SK-N-SH treated with all-trans-retinoic acid at 6 μM for 48 hours (cell line): ENCODE data around the gene TMEM135.
A peak's percentile ranks its signal among the peaks of the same experiment; 100 is the strongest.

Experiments used
- ATAC-seq: fragments of 200-7000 bp; cut with Tn5 transposase; 3 replicates; pipeline ENCODE4 v1.9.1; 2020; ENCODE audit warnings: mild to moderate bottlenecking, moderate library complexity
- ARNTL ChIP-seq: fragments of 450-650 bp; formaldehyde crosslinking; IDR thresholded peaks from 2 replicates; pipeline ENCODE4 v1.5.0; 2020; ENCODE audit warnings: low read depth, mild to moderate bottlenecking, moderate library complexity, borderline replicate concordance
- BACH2 ChIP-seq: fragments of 250-450 bp; sonication (Bioruptor Pico); IDR thresholded peaks from 2 replicates; pipeline ENCODE4 v1.9.0; 2021; ENCODE audit warnings: mild to moderate bottlenecking, borderline replicate concordance
- CREB5 ChIP-seq: fragments of 250-450 bp; sonication (Bioruptor Pico); IDR thresholded peaks from 2 replicates; pipeline ENCODE4 v1.5.1; 2020; ENCODE audit warnings: low read depth, mild to moderate bottlenecking, moderate library complexity
- CSDC2 ChIP-seq: fragments of 250-450 bp; sonication (Bioruptor Pico); IDR thresholded peaks from 2 replicates; pipeline ENCODE4 v1.5.0; 2020; ENCODE audit warnings: mild to moderate bottlenecking, moderate library complexity
- CSRNP3 ChIP-seq: fragments of 250-450 bp; sonication (Bioruptor Pico); IDR thresholded peaks from 2 replicates; pipeline ENCODE4 v1.5.1; 2021; ENCODE audit warnings: mild to moderate bottlenecking, moderate library complexity
- ESRRG ChIP-seq: fragments of 250-450 bp; sonication (Bioruptor Pico); IDR thresholded peaks from 2 replicates; pipeline ENCODE4 v1.6.1; 2021; ENCODE audit warnings: mild to moderate bottlenecking
- GLIS3 ChIP-seq: fragments of 250-450 bp; sonication (Bioruptor Pico); IDR thresholded peaks from 2 replicates; pipeline ENCODE4 v1.5.0; 2020; ENCODE audit warnings: mild to moderate bottlenecking, moderate library complexity
- OSR1 ChIP-seq: fragments of 250-450 bp; sonication (Bioruptor Pico); IDR thresholded peaks from 2 replicates; pipeline ENCODE4 v1.8.0; 2022; ENCODE audit warnings: moderate library complexity, mild to moderate bottlenecking, inconsistent platforms
- PATZ1 ChIP-seq: fragments of 250-450 bp; sonication (Bioruptor Pico); IDR thresholded peaks from 2 replicates; pipeline ENCODE4 v1.8.0; 2020; ENCODE audit warnings: mild to moderate bottlenecking, moderate library complexity, borderline replicate concordance
- POU6F1 ChIP-seq: fragments of 250-450 bp; sonication (Bioruptor Pico); IDR thresholded peaks from 2 replicates; pipeline ENCODE4 v1.8.0; 2021; ENCODE audit warnings: low read depth, mild to moderate bottlenecking, moderate library complexity, borderline replicate concordance
- PPARA ChIP-seq: fragments of 250-450 bp; sonication (Bioruptor Pico); IDR thresholded peaks from 2 replicates; pipeline ENCODE4 v1.5.0; 2020; ENCODE audit warnings: mild to moderate bottlenecking, borderline replicate concordance
- TCF4 ChIP-seq: fragments of 250-450 bp; sonication (Bioruptor Pico); IDR thresholded peaks from 2 replicates; pipeline ENCODE4 v1.8.0; 2021; ENCODE audit warnings: mild to moderate bottlenecking, moderate library complexity, borderline replicate concordance
- TOX ChIP-seq: fragments of 250-450 bp; sonication (Bioruptor Pico); IDR thresholded peaks from 2 replicates; pipeline ENCODE4 v1.8.0; 2021; ENCODE audit warnings: mild to moderate bottlenecking, moderate library complexity, borderline replicate concordance
- TSHZ2 ChIP-seq: fragments of 250-450 bp; sonication (Bioruptor Pico); IDR thresholded peaks from 2 replicates; pipeline ENCODE4 v1.5.0; 2020; ENCODE audit warnings: mild to moderate bottlenecking, moderate library complexity
- ZC3H10 ChIP-seq: fragments of 250-450 bp; sonication (Bioruptor Pico); IDR thresholded peaks from 2 replicates; pipeline ENCODE4 v1.5.1; 2021; ENCODE audit warnings: mild to moderate bottlenecking, moderate library complexity
- ZFP3 ChIP-seq: fragments of 250-450 bp; sonication (Bioruptor Pico); IDR thresholded peaks from 2 replicates; pipeline ENCODE4 v1.5.0; 2020; ENCODE audit warnings: mild to moderate bottlenecking, moderate library complexity
- ZNF70 ChIP-seq: fragments of 450-650 bp; formaldehyde crosslinking; IDR thresholded peaks from 2 replicates; pipeline ENCODE4 v1.5.0; 2020; ENCODE audit warnings: mild to moderate bottlenecking, moderate library complexity
- ZNF8 ChIP-seq: fragments of 450-650 bp; formaldehyde crosslinking; IDR thresholded peaks from 2 replicates; pipeline ENCODE4 v1.5.0; 2020; ENCODE audit warnings: mild to moderate bottlenecking, moderate library complexity

Gene TMEM135

GRCh38 chr11:87036756-87037449 is 831 bp upstream of the TMEM135 start (continued):
- TF ChIP-seq CSRNP3 (CRISPR knock-in tag) = no peak
- TF ChIP-seq PATZ1 = no peak

GRCh38 chr11:87038235-87038977 is 672 bp downstream of the TMEM135 start:
- peak; percentile 38 for ATAC-seq
- TF ChIP-seq ARNTL (CRISPR knock-in tag) = no peak
- no peak for TF ChIP-seq POU6F1
- TF ChIP-seq ESRRG = no peak
- TF ChIP-seq ZNF70 (CRISPR knock-in tag) = no peak
- no peak for TF ChIP-seq TOX (CRISPR knock-in tag)

- TF ChIP-seq ZC3H10 (CRISPR knock-in tag) (no peak), GLIS3 (no peak), PPARA (no peak), ZNF70 (CRISPR knock-in tag) (no peak), POU6F1 (no peak), CREB5 (no peak), CSDC2 (CRISPR knock-in tag) (no peak), BACH2 (no peak), ZFP3 (CRISPR knock-in tag) (no peak), PATZ1 (no peak), TOX (CRISPR knock-in tag) (no peak), ZNF8 (CRISPR knock-in tag) (no peak)
These were observed 1.6 kb downstream of the TMEM135 start for GRCh38 chr11:87039371-87039770.

GRCh38 chr11:87043894-87044293 is 6.2 kb downstream of the TMEM135 start:
- no peak for ATAC-seq
- no peak for TF ChIP-seq GLIS3
- TF ChIP-seq CSRNP3 (CRISPR knock-in tag) = no peak
- TF ChIP-seq TSHZ2 = no peak
- TF ChIP-seq OSR1 = no peak
- no peak for TF ChIP-seq TCF4 (CRISPR knock-in tag)
- TF ChIP-seq ZNF70 (CRISPR knock-in tag) = no peak
- no peak for TF ChIP-seq PPARA
- no peak for TF ChIP-seq POU6F1

More at GRCh38 chr11:87039371-87039770, 1.6 kb downstream of the TMEM135 start:
- no peak for ATAC-seq
